Measurements from ENCODE around the gene CCDC178. TPM values are rescaled to one million over a fixed set of nuclear protein-coding genes. Genes with fewer than 3 reads are reported as not detected.
A peak's percentile ranks its signal among the peaks of the same experiment; 100 is the strongest.

The CCDC178 gene
- total RNA-seq, 4 donors from 2014 or later: not detected

DNA sequence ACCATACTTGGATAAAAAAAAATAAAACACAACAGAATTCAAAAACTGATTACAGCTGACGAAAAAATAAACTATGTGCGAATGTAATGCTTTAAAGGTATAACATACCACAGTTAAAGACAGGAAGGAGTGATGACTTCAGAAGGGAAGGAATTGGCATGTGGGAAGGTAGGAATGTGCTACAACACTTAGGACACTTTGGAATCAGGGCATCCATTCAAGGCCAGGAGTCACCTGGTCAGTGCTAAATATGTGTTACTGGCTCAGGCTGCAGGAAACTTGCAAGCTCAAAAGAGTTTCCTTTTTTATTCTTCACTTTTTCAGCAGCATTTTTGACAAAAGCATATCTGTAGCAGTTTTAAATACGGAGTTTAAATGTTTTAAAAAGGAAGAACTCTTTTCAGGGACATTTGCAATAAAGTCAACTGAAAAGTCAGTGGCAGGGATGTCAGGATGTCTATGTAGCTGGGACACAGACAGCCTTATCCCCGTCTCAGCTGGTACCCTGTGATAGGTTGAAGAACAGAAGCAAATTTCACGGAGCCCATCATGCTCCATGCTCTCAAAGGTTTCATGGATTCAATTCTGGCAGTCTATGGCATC is 529.7 kb downstream of the CCDC178 start:
- Histone ChIP-seq H3K4me3 (no peak overlapping the region), H3K9me3 (no peaks in the 10 kb centered on the region), H3K4me1 (no peaks in the 10 kb centered on the region), H3K27me3 (no peaks in the 10 kb centered on the region), H3K36me3 (no peaks in the 10 kb centered on the region), H3K27ac (no peak overlapping the region)
- TF ChIP-seq POLR2A (IDR thresholded peaks at IDR 0.05) (no peak), CTCF (IDR thresholded peaks at IDR 0.05) (no peak)
- DNase-seq: no peak

GRCh38 chr18:32909798-32910561 is 530.5 kb downstream of the CCDC178 start:
- Histone ChIP-seq H3K4me1 (no peaks in the 10 kb centered on the region), H3K36me3 (no peaks in the 10 kb centered on the region), H3K4me3 (no peak overlapping the region), H3K9me3 (no peaks in the 10 kb centered on the region), H3K27me3 (no peaks in the 10 kb centered on the region), H3K27ac (peak overlapping the region in 1 of 4 donors; percentile 26)
- peak in 2 of 3 donors; percentile 54 to 58 for DNase-seq
- no peak for TF ChIP-seq POLR2A (IDR thresholded peaks at IDR 0.05)
- no peak for TF ChIP-seq CTCF (IDR thresholded peaks at IDR 0.05)

GRCh38 chr18:32908424-32908805 is 532.1 kb downstream of the CCDC178 start:
- TF ChIP-seq POLR2A (IDR thresholded peaks at IDR 0.05): no peak
- TF ChIP-seq CTCF (IDR thresholded peaks at IDR 0.05): no peak
- H3K27ac ChIP-seq: no peak overlapping the region
- no peak for DNase-seq
- H3K9me3 ChIP-seq: no peaks in the 10 kb centered on the region
- H3K36me3 ChIP-seq: no peaks in the 10 kb centered on the region
- H3K27me3 ChIP-seq: no peaks in the 10 kb centered on the region
- no peaks in the 10 kb centered on the region for H3K4me1 ChIP-seq
- H3K4me3 ChIP-seq: no peak overlapping the region

DNA sequence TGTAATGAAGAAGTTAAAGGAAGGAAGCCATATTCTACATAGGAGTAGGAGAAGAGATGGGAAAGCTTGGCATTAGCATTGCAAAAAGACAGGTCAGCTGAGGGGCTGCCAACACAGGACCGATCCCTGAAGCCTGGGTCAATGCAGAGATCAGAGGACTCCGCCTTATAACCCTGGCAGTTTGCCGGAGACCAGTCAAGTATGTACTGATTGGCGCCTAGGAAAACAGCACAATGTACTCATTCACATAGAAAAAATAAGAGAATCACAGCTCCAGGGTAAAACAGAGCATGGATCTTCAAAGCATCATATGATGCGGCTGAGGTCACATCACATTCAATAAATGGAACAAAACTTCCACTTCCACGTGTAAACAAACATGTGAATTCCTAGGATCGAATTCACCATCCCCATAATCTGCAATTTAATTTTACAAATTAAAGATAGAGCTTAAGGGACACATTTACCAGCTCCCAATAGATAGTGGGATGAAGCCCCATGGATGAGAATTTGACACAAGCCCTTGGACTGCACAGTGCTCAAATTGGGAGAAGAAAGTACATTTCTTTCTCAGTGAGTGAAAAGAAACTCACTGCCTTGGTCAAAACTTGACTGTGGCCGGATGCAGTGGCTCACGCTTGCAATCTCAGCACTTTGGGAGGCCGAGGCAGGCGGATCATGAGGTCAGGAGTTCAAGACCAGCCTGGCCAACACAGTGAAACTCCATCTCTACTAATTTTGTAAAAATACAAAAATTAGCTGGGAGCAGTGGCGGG is 532.7 kb downstream of the CCDC178 start:
- H3K4me3 ChIP-seq: no peak overlapping the region
- no peak for DNase-seq
- TF ChIP-seq POLR2A (IDR thresholded peaks at IDR 0.05): no peak
- H3K27ac ChIP-seq: no peak overlapping the region
- no peaks in the 10 kb centered on the region for H3K27me3 ChIP-seq
- no peaks in the 10 kb centered on the region for H3K36me3 ChIP-seq
- H3K4me1 ChIP-seq: no peaks in the 10 kb centered on the region
- H3K9me3 ChIP-seq: no peaks in the 10 kb centered on the region

DNA sequence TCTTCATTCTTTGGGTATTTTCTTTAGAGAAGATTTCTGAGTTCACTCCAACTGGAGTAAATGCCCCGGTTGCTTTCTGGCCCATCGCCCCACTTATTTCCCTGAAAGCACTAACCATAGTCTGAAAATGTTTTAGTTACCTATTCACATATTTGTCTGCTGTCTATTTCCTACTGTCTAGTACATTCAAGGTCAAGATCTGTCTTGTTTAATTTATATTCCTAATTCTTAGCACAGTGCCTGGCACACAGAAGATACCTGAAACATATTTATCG is 533.3 kb downstream of the CCDC178 start:
- no peak for DNase-seq
- Histone ChIP-seq H3K36me3 (no peaks in the 10 kb centered on the region), H3K27ac (no peak overlapping the region), H3K9me3 (no peaks in the 10 kb centered on the region), H3K4me1 (no peaks in the 10 kb centered on the region), H3K27me3 (no peaks in the 10 kb centered on the region), H3K4me3 (no peak overlapping the region)
- TF ChIP-seq POLR2A (IDR thresholded peaks at IDR 0.05): no peak
- TF ChIP-seq CTCF (IDR thresholded peaks at IDR 0.05): no peak
